ENCODE data around the gene BRPF1.

DNA sequence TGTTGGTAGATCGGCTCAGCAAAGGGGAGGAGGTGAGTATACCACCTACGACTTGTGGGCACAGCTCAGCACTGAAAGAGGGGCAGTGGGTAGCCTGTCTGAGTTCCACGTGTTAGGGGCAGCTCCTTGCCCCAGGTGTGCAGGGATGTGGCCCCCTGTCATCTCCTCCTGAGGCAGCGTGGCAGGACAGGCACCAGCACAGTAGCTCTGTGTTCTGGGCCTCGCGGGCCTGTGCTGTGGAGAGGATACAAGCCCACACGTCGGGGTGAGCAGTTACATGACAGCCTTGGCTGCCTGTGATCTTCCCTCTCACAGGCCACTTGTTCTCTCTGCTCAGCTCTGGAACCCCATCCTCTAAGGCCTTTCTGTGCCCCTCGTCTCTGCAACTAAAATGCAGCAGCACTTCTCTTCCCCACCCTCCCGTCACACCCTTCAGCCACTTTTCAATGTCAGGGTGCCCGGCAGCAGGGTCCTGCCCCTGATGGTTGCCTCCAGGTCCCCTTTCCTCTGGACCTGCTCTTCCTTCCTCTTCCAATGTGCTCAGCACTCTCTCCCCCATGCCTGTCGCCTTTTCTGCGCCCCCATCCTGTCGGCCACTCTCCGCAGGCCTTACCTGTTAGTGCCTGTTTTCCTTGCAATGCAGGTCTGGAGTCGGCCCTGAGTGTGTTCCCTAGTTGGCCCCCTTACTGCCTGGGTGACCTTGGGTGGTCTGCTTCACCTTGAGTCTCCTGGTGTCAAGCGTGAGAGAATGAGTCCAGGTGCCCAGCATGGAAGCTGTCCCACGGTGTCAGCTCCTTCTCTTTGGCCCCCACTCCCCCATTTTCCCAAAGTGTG is 46.1 kb upstream of the BRPF1 start:
- TF ChIP-seq POLR2A (IDR thresholded peaks at IDR 0.05): no peak
- no peak for TF ChIP-seq CTCF (IDR thresholded peaks at IDR 0.05)
